22Rv1 (cell line): Measurements from ENCODE around the gene ZC3H7B.

Experiments
- H3K27ac ChIP-seq: fragments of 450-650 bp; 2 replicates; pipeline ENCODE4 v1.5.1; 2017
- ZFX ChIP-seq: fragments of 450-650 bp; IDR thresholded peaks from 2 replicates; pipeline ENCODE4 v1.6.1; 2017; ENCODE audit warnings: antibody characterized with exemption, borderline replicate concordance
- TF ChIP-seq, protein P1 (sequence below): fragments of 450-650 bp; IDR thresholded peaks from 2 replicates; pipeline ENCODE4 v1.5.1; 2017; ENCODE audit warnings: mild to moderate bottlenecking

Gene ZC3H7B

DNA sequence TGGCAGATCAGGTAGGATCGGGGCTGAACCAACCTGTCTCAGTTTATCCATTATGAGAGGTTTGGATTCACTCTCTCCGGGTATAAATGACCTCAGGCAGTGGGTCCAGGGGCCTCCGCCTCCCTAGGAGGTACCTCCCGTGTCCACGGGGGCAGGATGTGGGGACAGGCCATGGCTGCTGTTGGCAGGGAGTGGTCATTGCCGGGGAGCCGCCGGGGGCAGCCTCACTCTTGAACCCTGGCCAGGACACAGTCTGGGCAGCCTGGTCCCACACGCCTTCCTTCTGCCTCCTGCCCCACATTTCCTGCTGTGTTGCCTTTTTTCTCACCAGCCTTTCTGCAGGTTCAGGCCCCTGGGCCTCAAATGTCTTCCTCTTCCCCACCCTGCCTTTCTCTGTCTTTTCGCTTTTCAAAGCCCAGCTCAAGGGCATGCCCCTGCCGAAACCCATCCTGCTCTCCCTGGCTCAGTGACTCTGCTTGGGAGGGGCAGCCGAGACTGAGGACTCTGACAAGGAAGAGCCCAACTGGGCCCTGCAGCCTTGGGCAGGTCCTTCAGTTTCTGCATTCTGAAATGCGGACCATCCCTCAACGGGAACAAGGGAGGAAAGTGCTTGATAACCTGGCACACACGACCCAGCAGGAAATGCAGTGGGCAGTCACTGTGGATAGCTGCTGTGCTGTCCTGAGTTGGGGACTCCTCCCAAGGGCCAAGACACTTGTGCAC lies 31.1 kb downstream of the ZC3H7B start:
- H3K27ac ChIP-seq = no peak overlapping the region

GRCh38 chr22:41333806-41334205 lies 32.5 kb downstream of the ZC3H7B start:
- TF ChIP-seq, protein P1, sequence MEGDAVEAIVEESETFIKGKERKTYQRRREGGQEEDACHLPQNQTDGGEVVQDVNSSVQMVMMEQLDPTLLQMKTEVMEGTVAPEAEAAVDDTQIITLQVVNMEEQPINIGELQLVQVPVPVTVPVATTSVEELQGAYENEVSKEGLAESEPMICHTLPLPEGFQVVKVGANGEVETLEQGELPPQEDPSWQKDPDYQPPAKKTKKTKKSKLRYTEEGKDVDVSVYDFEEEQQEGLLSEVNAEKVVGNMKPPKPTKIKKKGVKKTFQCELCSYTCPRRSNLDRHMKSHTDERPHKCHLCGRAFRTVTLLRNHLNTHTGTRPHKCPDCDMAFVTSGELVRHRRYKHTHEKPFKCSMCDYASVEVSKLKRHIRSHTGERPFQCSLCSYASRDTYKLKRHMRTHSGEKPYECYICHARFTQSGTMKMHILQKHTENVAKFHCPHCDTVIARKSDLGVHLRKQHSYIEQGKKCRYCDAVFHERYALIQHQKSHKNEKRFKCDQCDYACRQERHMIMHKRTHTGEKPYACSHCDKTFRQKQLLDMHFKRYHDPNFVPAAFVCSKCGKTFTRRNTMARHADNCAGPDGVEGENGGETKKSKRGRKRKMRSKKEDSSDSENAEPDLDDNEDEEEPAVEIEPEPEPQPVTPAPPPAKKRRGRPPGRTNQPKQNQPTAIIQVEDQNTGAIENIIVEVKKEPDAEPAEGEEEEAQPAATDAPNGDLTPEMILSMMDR = no peak
- no peak for TF ChIP-seq ZFX
- H3K27ac ChIP-seq = no peak overlapping the region

More for the DNA sequence above, 31.1 kb downstream of the ZC3H7B start:
- no peak for TF ChIP-seq ZFX
- TF ChIP-seq, protein P1 = no peak

- no peak overlapping the region for H3K27ac ChIP-seq
- TF ChIP-seq, protein P1 = no peak
- no peak for TF ChIP-seq ZFX
Measured at GRCh38 chr22:41334215-41334614, 32.9 kb downstream of the ZC3H7B start.

GRCh38 chr22:41334951-41335635 lies 33.8 kb downstream of the ZC3H7B start:
- TF ChIP-seq, protein P1 = no peak
- no peak for TF ChIP-seq ZFX
- H3K27ac ChIP-seq = no peak overlapping the region

DNA sequence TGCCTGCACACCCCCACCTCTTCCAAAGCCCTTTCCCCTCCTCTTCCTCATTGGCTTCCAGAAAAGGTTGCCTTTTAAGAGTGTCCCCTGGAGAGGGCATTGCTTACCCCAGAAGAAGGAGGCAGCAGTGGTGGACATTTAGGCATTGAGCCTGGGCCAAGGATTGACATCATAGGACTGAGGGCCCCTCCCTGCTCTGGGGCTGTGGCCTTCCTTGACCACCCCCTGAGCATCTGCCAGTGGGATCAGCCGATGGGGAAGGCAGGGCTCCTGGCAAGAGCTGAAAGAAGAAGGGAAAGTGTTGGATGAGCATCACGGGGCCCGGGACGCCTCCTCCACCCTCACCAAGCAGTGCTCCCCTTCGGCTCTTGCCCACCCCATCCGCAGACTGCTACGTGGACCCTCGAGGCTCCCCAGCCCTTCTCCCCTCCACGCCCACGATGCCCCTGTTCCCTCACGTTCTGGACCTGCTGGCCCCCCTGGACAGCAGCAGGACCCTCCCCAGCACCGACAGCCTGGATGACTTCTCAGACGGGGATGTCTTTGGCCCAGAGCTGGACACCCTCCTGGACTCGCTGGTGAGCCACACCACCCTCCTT lies 37.4 kb downstream of the ZC3H7B start:
- no peak for TF ChIP-seq ZFX
- TF ChIP-seq, protein P1 = no peak
- H3K27ac ChIP-seq = no peak overlapping the region

GRCh38 chr22:41339823-41340222 lies 38.5 kb downstream of the ZC3H7B start:
- TF ChIP-seq, protein P1 = no peak
- no peak for TF ChIP-seq ZFX

DNA sequence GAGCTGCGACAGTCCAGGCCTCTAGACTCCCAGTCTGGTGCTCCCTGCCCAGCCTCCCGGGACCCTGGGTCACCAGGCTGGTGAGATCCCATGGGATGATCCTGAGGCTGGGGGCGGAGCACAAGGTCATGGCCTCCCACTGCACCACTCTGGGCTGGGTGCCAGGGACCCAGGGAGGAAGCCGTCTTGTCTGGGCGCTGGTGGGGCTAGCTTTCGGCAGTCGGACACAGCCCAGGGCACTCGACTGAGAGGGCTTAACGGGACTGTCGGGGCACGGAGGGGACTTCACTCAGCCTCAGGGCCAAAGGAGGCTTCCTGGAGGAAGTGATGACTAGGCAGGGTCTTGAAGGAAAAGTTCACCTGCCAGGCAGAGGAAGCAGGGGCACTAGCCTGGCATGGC lies 39.0 kb downstream of the ZC3H7B start:
- TF ChIP-seq, protein P1 = no peak
- TF ChIP-seq ZFX = no peak
- no peak overlapping the region for H3K27ac ChIP-seq

More at GRCh38 chr22:41339823-41340222, 38.5 kb downstream of the ZC3H7B start:
- H3K27ac ChIP-seq = no peak overlapping the region
